Retinal pigment epithelial cell (primary cell): ENCODE results near the gene SND1.
"Not testable (repeated sequence)": the region's sequence is repeated elsewhere in the genome, so short reads cannot be mapped to it uniquely, and the experiment has no call there.

Source experiments
- DNase-seq: peaks from one replicate; pipeline ENCODE4 v3.0.0-alpha.2; 2010; ENCODE audit warnings: low read depth
- H3K4me3 ChIP-seq: 2 replicates; pipeline ENCODE4 v1.5.1; 2011; ENCODE audit warnings: mild to moderate bottlenecking, low read length, control low read depth, moderate library complexity
- CTCF ChIP-seq: conservative IDR thresholded peaks from 2 replicates; pipeline ENCODE4 v1.5.1; 2011; ENCODE audit warnings: low read depth, low read length, control low read depth, inconsistent platforms

SND1 gene

GRCh38 chr7:128102490-128103291, 450.7 kb downstream of the SND1 start:
- DNase-seq, result no peak
- TF ChIP-seq CTCF, result no peak
- H3K4me3 ChIP-seq, result no peak overlapping the region

- TF ChIP-seq CTCF, result no peak
Measured at GRCh38 chr7:128103498-128104107, 451.6 kb downstream of the SND1 start.

GRCh38 chr7:128104108-128104742, 452.2 kb downstream of the SND1 start:
- TF ChIP-seq CTCF, result no peak
- peak overlapping the region; percentile 33 for H3K4me3 ChIP-seq
- DNase-seq, result no peak

More at GRCh38 chr7:128103498-128104107, 451.6 kb downstream of the SND1 start:
- peak overlapping the region; percentile 33 for H3K4me3 ChIP-seq
- DNase-seq, result no peak

- no peak for DNase-seq
- H3K4me3 ChIP-seq, result no peak overlapping the region
- no peak for TF ChIP-seq CTCF
Measured at GRCh38 chr7:128105228-128106022, 453.4 kb downstream of the SND1 start.

GRCh38 chr7:128106821-128107220, 454.8 kb downstream of the SND1 start:
- DNase-seq, result no peak
- H3K4me3 ChIP-seq, result no peak overlapping the region
- no peak for TF ChIP-seq CTCF

- DNase-seq, H3K4me3 ChIP-seq: not testable (repeated sequence)
Measured at GRCh38 chr7:128107516-128107915, 455.5 kb downstream of the SND1 start.

- TF ChIP-seq CTCF, result no peak
- no peak overlapping the region for H3K4me3 ChIP-seq
- no peak for DNase-seq
Measured at GRCh38 chr7:128108129-128108528, 456.1 kb downstream of the SND1 start.
